GM12865 (cell line): ENCODE data around the gene SIGLEC7.

Experiments
- DNase-seq: peaks from one replicate; pipeline ENCODE4 v3.0.0; 2010; ENCODE audit warnings: low read depth
- H3K4me3 ChIP-seq: 2 replicates; pipeline ENCODE4 v1.5.1; 2011; ENCODE audit warnings: mild to moderate bottlenecking, low read depth, low read length, control low read depth
- CTCF ChIP-seq: IDR thresholded peaks from 2 replicates; pipeline ENCODE4 v1.5.1; 2011; ENCODE audit warnings: low read length, control low read depth, low read depth, inconsistent platforms; ENCODE audit not compliant: insufficient read depth; ENCODE audit errors: missing control alignments

SIGLEC7 gene

GRCh38 chr19:51123381-51123800 lies 18.7 kb upstream of the SIGLEC7 start:
- no peak overlapping the region for H3K4me3 ChIP-seq
- no peak for TF ChIP-seq CTCF
- DNase-seq: no peak

GRCh38 chr19:51123802-51124201 lies 18.3 kb upstream of the SIGLEC7 start:
- DNase-seq: no peak

GRCh38 chr19:51124216-51124615 lies 17.9 kb upstream of the SIGLEC7 start:
- no peak for TF ChIP-seq CTCF
- H3K4me3 ChIP-seq: no peak overlapping the region
- no peak for DNase-seq

More at GRCh38 chr19:51123802-51124201, 18.3 kb upstream of the SIGLEC7 start:
- no peak overlapping the region for H3K4me3 ChIP-seq
- TF ChIP-seq CTCF: no peak

- no peak within 1 kb of the TSS for H3K4me3 ChIP-seq
Observed at GRCh38 chr19:51124729-51125128, 17.4 kb upstream of the SIGLEC7 start, which contains the start of gene SIGLEC9. Gene SIGLEC9 (plus strand): TSS chr19:51124906. CDS start chr19:51124975, 69 bp downstream.

GRCh38 chr19:51125421-51126075 lies 16.6 kb upstream of the SIGLEC7 start:
- H3K4me3 ChIP-seq: no peak overlapping the region
- TF ChIP-seq CTCF: no peak
- DNase-seq: no peak

More at GRCh38 chr19:51124729-51125128, 17.4 kb upstream of the SIGLEC7 start, which contains the start of gene SIGLEC9:
- DNase-seq: no peak
- TF ChIP-seq CTCF: no peak

- DNase-seq: no peak
- no peak for TF ChIP-seq CTCF
Observed at GRCh38 chr19:51127032-51127431, 15.1 kb upstream of the SIGLEC7 start.

GRCh38 chr19:51127755-51128154 lies 14.3 kb upstream of the SIGLEC7 start:
- no peak overlapping the region for H3K4me3 ChIP-seq
- no peak for DNase-seq
- no peak for TF ChIP-seq CTCF

More at GRCh38 chr19:51127032-51127431, 15.1 kb upstream of the SIGLEC7 start:
- H3K4me3 ChIP-seq: no peak overlapping the region
